ENCODE data around the gene RHBDF2. TPM values are rescaled to one million over a fixed set of nuclear protein-coding genes. Genes with fewer than 3 reads are reported as not detected.
"Not testable (repeated sequence)": the region's sequence is repeated elsewhere in the genome, so short reads cannot be mapped to it uniquely, and the experiment has no call there.

Gene RHBDF2
- total RNA-seq, 1 experiment from 2014 or later = 33.6 TPM

DNA sequence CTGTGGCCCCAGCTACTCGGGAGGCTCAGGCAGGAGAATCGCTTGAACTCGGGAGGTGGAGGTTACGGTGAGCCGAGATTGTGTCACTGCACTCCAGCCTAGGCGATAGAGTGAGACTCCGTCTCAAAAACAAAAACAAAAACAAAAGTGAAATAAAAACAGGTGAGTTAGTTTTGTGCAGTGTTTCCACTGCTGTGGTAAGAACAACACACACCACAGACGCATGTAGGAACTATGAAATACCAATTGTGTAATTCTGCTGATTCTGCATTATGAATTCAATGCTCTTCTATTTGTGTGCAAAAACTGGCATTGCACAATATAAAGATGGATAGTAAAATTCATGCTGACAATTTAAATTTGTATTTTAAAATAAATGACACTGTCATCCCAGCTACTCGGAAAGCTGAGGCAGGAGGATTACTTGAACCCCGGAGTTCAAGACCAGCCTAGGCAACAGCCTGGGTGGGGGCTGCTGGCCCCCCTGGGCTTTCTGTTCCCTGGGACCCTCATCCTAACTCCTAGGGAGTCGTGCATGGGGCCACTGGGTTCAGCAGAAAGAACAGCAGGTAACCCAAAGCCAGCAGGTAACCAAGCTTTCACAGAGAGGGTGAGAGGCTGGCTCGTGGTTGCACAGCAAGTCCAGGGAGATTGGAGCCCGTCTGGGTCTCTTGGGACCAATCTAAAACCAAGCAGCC lies 10.6 kb upstream of the RHBDF2 start:
- no peak for DNase-seq (ENCODE audit: low read depth)
- in situ Hi-C loops (cut with HindIII; ENCODE audit: low pct_unique_long_range_greater_than_20kb, low sequenced_read_pairs) = no loop called here

DNA sequence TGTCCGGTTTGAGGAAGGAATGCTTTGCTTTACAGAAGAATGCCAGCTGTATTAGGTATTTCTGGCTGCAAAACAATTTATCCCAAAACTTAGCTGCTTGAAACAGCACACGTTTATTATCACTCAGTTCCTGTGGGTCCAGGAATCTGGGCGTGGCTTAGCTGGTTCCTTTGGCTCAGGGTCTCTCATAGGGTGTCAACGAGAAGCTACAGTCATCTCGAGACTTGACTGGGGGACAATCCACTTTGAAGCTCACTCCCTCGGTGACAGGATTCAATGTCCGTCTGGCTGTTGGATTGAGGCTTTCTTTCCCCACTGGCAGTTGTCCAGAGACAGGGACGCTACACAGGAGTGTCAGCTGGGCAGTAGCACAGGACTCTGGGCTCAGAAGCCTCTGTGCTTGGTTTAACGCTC lies 9.6 kb upstream of the RHBDF2 start:
- in situ Hi-C loops (cut with HindIII; ENCODE audit: low pct_unique_long_range_greater_than_20kb, low sequenced_read_pairs) = no loop called here
- no peak for DNase-seq (ENCODE audit: low read depth)

DNA sequence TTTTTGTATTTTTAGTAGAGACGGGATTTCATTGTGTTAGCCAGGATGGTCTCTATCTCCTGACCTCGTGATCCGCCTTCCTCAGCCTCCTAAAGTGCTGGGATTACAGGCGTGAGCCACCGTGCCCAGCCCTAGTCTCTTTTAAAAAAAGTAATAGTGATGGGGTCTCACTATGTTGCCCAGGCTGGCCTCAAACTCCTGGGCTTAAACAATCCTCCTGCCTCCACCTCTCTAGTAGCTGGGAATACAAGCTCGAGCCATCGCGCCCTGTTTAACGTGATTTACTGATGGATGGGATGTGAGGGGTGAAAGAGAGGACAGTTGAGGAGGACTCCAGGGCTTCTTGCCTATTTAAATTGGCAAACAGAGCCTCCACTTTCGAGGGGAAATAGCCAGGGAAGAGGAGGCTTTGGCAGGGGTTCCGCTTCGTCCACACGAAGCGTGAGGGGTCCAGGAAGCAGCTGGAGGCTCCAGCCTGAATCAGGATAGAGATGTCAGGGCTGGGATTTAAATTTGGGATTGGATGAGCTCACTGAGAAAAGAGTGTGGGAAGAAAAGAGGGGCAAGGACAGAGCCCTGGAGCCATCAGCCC lies 7.3 kb upstream of the RHBDF2 start:
- in situ Hi-C loops (cut with HindIII; ENCODE audit: low pct_unique_long_range_greater_than_20kb, low sequenced_read_pairs); DNase-seq (ENCODE audit: low read depth): not testable (repeated sequence)

DNA sequence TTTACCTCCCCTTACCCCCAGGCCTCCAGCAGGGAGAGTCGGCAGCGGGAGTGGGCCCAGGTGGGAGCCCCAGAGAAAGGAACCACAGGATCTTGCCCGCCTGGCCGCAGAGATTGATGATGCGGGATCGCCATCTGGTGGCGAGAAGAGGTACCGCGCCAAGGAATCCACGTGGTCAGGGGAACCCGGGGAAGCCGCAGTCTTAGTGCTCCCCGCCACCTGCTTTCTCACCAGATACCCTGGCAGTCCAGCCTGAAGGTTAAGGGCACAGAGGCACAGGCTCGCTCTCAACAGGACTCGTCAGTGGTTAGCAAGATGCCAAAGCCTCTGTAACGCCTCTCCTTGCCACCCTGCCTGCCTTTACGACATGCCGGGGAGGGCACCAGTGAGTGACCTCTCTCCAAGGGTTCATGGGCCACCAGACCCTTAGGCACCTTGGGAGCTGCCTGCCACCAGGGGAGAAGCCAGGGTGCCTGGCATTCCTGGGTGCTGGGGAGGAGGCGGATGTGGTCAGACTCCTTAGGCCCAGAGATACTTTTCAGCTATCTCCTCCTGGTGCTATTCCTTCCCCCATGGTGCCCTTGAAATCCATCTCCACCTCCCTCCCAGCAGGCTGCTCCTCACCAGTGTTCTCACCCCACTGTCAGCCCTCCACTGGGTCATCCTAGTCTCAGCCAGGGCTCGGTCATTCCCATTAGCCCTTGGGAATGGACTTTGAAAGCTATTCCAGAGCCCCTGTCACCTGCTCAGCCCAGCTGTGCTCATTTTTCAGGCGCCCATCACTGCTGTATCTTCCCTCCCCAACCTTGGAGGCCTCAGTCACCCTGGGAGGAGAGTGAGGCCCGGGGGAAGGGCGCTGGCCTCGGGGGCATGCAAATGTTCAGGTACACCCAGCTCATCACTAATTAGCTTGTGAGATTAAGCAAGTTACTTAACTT lies 5.5 kb upstream of the RHBDF2 start:
- peak; percentile 63 for DNase-seq (ENCODE audit: low read depth)
- in situ Hi-C loops (cut with HindIII; ENCODE audit: low pct_unique_long_range_greater_than_20kb, low sequenced_read_pairs) = no loop called here

DNA sequence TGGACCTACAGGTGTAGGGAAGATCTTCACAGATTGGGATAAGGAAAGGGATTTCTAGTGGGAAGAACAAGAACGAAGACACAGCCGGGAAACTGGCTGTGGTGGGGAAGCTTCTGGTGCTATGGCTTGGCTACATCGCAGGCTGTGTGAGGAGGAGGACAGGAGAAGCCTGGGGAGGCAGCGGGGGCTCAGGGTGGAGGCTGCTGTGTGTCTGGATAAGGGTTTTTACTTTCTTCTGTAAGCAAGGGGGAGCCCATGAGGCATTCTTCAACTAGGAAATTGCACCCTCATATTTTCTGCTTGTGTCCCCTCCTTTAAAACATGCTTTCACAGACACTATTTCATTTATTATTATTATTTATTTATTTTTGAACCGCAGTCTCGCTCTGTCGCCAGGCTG lies 2.9 kb upstream of the RHBDF2 start:
- in situ Hi-C loops (cut with HindIII; ENCODE audit: low pct_unique_long_range_greater_than_20kb, low sequenced_read_pairs) = no loop called here
- no peak for DNase-seq (ENCODE audit: low read depth)

DNA sequence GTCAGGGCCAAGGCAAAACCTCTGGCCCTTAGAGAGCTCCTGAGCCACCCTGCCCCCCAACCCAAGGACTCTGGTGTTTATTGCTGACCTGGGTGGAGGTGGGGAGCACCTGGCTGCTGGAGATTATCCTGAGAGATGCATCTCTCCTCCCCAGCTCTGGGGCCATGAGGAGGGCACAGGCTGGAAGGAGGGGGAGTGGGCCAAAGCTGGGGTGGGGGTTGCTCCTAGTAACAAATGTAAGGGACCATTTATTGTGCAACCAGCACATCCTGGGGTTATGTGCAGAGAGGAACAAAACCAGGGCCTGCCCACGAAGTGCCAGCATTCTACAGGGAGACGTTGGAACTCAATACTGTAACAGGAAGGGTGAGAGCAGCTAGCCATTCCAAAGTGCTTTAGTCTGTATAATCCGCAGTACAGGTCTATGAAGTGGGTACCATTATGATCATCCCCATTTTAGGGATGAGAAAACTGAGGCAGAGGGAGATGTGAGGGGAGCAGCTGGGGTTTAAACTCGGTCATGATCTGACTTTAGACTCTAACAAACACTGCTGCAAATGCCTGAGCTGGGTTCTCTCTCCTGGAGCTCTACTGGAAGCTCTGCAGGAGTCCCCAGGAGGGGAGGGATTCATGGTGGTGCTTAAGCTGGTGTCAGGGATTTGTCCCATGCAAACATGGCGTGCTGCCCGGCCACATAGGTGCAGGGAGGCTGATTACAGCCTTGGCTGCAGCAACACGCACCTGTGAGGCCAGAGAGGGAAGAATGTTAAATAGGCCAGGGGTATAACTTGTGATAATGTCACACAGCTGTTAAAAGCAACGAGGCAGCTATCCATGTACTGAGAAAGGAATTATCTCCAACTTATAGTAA lies 1.4 kb upstream of the RHBDF2 start:
- in situ Hi-C loops (cut with HindIII; ENCODE audit: low pct_unique_long_range_greater_than_20kb, low sequenced_read_pairs) = no loop called here
- no peak for DNase-seq (ENCODE audit: low read depth)

DNA sequence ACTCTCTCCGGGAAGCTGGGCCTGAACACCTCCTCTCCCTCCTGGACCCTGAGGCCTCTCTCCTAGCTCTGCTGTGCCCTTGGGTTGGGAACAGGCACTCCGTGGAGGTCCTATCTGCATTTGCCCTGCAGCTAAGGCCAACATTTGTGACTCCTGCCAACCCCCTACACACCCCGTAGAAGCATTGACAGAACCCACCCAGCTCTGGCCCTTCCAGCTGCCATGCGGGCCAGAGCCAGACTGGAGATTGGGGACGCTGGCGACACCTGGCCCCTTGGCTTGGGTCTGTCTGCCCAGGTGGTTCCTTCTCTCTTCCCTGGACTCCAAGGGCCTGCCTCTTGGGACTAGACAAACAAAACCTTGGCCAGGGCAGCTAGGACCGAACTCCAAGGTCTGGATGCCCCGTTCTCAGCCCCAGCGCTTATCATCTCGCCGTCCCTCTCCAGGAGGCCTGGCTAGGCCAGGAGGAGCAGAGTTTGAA lies 644 bp upstream of the RHBDF2 start:
- no peak for DNase-seq (ENCODE audit: low read depth)
- in situ Hi-C loops (cut with HindIII; ENCODE audit: low pct_unique_long_range_greater_than_20kb, low sequenced_read_pairs) = no loop called here

DNA sequence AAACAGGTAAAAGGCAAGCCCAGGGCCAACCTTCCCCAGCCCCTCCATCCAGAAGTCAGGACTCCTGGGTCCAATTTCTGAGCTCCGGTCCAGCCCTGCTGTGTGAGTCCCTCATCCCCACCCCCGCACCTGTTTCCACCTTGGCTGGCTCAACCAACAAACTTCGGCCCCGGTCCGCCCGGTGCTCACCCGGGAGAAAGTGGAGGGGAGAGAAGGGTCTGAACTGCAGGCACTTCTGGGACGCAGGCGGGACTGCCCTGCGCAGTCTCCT lies 541 bp downstream of the RHBDF2 start:
- DNase-seq (ENCODE audit: low read depth) = no peak
- in situ Hi-C loops (cut with HindIII; ENCODE audit: low pct_unique_long_range_greater_than_20kb, low sequenced_read_pairs) = no loop called here

DNA sequence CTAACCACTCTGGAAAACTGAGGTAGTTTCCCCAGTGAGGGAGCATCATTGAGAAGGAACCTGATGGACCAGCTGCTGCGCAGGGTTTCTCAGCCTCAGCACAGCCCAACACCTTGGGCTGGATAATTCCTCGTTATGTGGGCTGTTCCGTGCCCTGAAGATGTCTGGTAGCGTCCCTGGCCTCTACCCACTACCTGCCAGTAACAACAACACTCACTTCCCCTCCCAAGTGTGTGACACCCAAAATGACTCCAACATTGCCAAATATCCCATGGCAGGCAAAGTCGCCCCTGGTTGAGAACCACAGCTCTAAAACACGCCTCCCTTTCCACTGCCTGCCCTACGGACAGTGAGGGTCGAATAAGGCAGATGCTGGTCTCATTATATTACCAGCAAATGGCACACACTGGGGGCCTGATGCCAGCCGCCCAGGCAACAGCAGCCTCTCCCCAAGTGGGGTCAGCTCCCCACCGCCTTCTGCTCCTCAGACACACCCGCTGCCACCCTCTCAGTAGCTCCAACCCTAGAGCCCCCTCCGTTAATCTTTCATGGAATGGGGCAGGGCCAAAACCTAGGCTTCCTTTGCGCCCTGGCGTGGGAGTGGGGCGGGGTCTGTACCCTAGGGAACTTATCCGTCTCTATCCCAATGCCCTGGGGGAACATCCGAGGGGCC lies 1.0 kb downstream of the RHBDF2 start:
- DNase-seq (ENCODE audit: low read depth) = no peak
- in situ Hi-C loops (cut with HindIII; ENCODE audit: low pct_unique_long_range_greater_than_20kb, low sequenced_read_pairs) = no loop called here

DNA sequence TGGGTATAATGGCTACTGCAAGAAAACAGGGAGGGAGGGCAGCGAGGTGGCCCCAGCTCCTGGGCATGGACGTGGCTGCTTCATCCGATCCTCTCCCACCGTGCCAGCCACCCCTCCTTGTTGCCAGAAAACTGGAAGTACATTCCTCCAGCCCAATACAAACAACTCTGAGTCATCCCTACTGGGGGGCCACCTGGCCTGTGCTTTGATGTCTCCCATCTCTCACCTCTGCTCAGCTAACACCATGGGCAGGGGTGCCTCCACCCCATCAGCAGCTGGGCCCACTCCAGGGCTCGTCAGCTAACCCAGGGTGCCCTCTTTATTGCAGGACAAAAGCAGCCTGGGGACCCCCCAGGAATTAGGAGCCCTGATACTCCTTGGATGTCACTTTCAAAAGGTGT lies 2.0 kb downstream of the RHBDF2 start:
- in situ Hi-C loops (cut with HindIII; ENCODE audit: low pct_unique_long_range_greater_than_20kb, low sequenced_read_pairs) = no loop called here
- no peak for DNase-seq (ENCODE audit: low read depth)

DNA sequence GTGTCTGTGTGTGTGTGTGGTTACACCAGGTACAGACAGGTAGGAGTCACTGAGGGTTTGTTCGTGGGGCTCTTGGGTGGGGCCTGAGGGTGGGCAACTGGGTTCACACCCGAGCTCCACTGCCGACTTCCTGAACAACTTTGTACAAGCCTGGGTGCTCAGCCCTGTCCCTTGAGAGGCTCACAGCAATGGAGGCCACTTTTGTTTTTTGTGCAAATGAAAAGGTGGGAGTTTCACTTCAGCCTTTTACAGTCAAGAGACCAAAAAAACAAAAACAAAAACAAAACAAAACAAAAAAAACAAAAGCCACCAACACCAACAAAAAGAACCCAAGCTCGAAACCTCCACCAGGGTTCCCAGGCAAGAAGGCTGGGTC lies 2.4 kb downstream of the RHBDF2 start:
- no peak for DNase-seq (ENCODE audit: low read depth)
- in situ Hi-C loops (cut with HindIII; ENCODE audit: low pct_unique_long_range_greater_than_20kb, low sequenced_read_pairs) = no loop called here

DNA sequence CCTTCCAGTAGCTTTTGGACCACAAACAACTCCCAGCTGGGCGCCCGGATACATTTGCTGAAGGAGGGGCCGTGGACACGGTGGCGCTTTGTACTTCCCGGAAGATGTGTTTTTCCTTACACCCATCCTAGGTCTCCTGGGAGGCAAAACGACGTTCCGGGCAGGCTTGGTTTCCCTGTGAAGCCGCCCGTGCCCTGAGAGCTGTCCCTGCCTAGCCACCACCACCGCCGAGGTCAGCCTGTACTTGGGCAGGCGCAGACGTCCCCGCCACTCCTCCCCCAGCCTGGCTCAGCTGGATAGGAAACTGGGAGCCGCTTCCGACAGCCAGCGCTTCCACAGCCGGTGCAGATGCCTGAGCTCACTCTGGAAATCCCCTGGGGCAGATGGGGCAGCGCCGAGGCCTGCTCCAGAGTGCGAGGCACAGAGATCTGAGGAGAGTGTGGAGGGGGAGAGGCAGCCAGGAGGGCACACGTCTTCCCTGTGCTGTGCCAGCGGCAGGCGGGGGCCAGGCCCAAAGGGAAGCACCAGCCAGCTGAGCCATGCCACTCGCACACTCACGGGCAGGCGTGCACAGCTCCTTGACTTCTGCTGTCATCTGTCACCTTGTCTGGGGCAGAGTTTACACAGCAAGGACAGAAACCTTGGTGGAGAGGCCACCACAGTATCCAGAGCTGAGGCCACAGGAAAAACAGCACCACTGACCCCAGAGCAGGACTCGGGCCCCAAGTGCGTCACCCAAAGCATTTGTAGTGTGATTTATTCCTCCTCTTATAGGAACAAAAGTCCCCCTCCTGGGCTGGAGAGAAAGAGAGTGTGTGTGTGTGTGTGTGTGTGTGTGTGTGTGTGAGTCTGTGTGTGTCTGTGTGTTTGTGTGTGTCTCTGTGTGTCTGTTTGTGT lies 3.0 kb downstream of the RHBDF2 start:
- DNase-seq (ENCODE audit: low read depth) = peak; percentile 86

DNA sequence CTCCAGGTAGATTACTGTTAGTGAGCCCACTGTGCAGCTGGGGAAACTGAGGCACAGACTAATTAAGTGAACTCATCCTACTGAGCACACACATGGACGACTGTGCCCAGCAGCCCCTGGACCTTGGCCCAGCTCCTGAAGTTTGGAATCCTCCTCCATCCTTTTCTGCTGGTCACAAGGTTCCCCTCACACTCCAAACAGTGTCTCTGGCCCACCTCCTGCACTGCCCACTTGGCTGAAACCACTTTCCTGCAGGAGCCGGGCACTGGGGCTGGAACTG lies 3.6 kb downstream of the RHBDF2 start:
- DNase-seq (ENCODE audit: low read depth) = no peak
- in situ Hi-C loops (cut with HindIII; ENCODE audit: low pct_unique_long_range_greater_than_20kb, low sequenced_read_pairs) = no loop called here

More for the DNA sequence above, 3.0 kb downstream of the RHBDF2 start:
- in situ Hi-C loops (cut with HindIII; ENCODE audit: low pct_unique_long_range_greater_than_20kb, low sequenced_read_pairs) = no loop called here

DNA sequence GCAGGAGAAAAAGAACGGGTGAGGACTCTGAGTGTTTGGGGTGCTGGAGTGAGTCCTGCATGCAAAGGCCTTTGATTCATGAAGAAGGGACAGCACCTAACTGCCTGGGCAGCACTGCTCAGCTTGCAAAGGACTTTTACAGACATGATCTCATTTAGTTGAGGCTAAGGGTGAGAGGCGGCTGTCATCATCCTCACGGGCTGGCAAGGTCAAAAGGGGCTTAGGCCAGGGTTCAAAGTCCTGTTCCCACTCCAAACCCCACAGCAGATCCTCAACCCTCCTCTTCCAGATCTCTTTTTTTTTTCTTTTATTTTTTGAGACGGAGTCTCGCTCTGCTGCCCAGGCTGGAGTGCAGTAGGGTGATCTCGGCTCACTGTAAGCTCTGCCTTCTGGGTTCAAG lies 4.8 kb downstream of the RHBDF2 start:
- DNase-seq (ENCODE audit: low read depth) = no peak
- in situ Hi-C loops (cut with HindIII; ENCODE audit: low pct_unique_long_range_greater_than_20kb, low sequenced_read_pairs) = no loop called here

DNA sequence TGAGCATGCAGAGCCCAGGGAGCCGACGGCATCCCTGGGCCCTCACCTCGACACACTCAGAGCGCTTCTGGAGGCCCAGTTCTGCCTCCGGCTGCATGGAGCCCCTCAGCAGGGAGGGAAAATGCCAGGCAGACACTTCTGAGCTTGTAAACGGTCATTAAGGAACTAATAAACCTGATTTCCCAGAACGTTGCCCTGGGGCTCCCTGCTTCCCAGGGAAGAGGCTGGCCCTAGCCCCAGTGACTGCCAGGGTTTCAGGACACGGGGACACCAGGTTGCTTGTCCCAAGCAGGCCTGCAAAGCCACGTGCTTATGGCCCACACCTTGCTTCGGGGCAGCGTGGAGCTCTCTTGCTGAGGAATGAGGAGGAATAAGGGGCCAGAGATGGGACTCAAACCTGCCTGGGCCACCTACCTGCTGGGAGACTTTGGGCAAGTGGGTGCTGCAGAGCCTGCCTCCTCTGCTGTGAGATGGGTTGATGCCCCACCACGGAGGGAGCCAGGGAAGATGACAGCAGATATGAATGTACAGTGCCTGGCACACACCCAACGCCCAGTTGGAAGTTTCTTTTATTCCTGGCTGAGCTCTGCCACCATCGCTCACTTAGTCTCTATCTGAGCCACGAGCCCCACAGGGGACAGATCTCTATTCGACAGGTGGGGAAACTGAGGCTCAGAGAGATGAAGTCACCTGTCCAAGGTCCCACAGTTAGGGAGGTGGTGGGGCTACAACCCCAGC lies 5.4 kb downstream of the RHBDF2 start:
- in situ Hi-C loops (cut with HindIII; ENCODE audit: low pct_unique_long_range_greater_than_20kb, low sequenced_read_pairs) = no loop called here

DNA sequence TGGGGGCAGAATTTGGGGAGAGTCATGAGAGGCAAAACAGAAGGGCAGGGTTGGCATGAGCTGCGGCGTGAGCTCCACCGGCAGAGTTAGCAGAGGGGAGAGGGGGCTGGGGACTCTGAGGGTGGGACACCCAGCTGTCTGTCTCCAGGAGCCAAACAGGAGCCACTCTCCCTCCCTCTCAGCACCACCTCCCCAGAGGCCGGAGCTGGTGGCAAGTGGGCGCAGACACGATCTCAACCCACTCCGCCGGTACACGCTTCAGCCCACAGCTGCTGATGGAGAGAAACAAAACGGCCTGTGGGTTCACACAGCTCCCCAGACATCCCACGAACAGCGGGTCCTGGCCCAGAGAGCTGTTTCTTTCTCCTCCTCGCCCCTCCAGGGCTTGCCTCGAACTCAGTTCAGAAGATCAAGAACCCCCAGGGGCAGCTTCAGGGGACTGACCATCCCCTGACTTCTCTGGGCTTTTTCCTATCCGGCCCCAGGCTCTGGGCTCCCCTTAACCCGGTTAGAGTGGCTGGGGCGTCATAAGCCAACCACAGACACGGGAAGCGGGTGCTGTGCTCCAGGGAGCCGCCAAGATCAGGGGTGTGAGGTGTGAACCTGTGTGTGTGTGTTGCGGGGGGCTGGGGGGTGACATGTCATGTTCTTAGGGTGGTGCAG lies 7.6 kb downstream of the RHBDF2 start:
- in situ Hi-C loops (cut with HindIII; ENCODE audit: low pct_unique_long_range_greater_than_20kb, low sequenced_read_pairs) = no loop called here
- DNase-seq (ENCODE audit: low read depth) = no peak

More for the DNA sequence above, 5.4 kb downstream of the RHBDF2 start:
- DNase-seq (ENCODE audit: low read depth) = no peak

All from Caki2 (cell line).